ENCODE data around the gene CPT1A.

CPT1A gene

GRCh38 chr11:68751004-68751325 is 90.8 kb downstream of the CPT1A start:
- no peak for DNase-seq

GRCh38 chr11:68750195-68751003 is 91.3 kb downstream of the CPT1A start:
- peak; percentile 8 for DNase-seq

DNA sequence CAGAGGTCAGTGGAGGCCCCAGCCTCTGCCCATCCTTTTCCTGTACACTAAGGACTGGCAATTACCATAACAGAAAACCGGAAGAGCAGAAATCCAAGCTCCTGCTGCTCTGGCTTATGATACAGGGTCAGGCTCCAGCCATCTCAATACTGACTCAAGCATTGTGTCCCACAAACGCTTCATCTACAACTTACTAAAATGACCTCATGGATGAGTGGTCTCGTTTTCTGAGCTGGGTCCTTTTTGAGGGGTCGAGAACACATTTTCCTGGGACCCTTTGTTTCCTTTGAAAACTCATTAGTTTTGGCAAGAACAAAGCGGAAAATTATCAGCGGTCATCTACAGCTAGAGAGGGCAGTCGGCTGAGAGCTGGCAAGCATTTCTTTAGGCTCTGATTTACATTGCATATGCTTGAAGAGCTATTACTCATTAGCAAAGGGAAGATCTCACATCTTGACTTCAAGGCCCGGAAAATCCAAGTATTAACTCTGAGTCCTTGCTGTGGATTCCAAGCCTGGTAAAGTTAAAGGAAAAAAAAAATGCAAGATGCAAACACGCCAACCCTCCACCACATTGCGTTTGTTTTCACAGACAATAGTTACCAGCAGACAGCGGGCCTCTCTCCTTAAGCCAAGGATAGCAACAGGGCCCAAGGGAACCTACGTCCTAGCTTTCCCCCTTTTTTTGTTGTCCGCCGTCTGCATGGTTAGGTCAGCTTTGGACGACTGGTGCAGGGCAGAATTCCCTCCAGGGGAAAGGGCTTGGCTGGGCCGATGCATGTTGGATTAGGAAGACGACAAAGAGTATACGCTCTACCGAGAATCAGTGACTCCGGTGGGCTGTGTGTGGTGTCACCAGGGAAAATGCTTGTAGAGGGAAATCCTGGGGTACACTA is 92.2 kb downstream of the CPT1A start:
- no peak for DNase-seq

DNA sequence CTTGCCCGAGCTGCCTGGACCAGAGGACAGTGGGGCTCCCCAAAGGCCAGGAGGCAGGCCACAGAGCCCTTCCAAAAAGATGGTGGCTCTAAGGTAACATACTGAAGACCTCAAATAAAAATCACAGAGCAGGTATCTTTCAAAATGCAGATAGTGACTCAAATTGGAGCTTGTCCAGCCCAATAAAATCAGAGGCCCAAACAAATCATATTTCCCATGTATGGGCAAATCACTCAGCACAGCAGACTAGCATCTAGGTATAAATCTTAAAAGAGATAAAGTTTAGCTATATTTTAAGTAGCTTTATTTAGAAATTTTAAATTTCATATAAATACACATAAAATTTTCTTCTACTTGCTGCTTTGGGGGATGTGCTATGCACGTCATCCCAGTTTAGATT is 93.7 kb downstream of the CPT1A start:
- no peak for DNase-seq

DNA sequence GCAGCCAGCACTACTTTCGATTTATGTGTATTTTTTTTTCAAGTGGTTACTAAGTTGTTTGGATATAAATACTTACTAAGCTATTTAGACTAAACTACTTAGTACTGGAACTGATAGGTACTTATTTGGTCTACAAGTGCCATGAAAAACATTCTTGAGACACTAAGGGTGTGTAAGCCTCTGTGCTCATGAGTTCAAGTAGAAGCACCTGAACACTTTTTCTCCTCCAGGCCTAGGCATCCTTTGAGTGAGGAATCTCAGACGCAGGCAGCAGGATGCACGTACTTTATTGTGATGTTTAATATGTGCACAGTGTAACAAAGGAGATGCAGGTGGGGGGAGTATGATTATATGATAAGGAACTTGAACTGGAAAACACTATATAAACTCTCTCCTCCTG is 98.2 kb downstream of the CPT1A start:
- no peak for DNase-seq

- DNase-seq = no peak
These were observed 100.3 kb downstream of the CPT1A start for GRCh38 chr11:68741463-68741862.

DNA sequence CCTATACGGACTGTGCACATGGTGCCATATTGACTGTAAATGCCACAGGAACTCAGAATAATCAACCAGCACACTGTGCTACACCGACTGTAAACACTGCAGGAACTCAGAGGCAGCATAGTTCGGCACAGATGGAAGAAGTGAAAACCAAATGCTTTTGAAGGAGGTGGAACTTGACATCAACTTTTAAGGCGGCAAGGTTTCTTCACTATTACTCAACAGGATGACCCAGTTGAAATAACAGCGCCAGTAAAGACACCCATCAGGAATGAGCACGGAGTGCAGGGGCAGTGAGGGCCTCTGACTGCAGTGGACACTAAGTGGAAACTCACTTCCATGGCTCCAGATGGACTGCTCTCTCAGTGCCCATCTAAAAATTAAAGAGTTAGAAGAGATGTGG is 106.1 kb downstream of the CPT1A start:
- no peak for DNase-seq

- DNase-seq = no peak
These were observed 106.6 kb downstream of the CPT1A start for GRCh38 chr11:68735125-68735524.

DNA sequence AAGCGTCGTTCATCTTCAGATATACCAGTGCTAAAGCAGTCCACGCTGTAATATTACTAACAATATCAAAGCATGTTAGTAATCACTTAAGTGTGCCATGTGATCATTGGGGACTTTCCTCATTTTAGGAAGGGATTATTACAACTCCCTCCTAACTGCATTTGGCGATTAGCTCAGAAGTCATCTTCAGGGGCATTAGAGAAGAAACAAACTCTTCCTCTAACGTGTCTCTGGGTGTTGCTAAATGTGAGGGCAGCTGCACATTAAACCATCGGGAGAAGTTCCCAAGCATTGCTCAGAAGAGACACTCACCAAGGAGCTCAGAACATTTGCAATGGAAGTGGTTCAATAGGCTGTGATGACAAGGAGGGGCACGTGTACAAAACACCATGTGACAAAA is 107.6 kb downstream of the CPT1A start:
- no peak for DNase-seq

GRCh38 chr11:68727783-68728182 is 113.9 kb downstream of the CPT1A start:
- DNase-seq = no peak

DNA sequence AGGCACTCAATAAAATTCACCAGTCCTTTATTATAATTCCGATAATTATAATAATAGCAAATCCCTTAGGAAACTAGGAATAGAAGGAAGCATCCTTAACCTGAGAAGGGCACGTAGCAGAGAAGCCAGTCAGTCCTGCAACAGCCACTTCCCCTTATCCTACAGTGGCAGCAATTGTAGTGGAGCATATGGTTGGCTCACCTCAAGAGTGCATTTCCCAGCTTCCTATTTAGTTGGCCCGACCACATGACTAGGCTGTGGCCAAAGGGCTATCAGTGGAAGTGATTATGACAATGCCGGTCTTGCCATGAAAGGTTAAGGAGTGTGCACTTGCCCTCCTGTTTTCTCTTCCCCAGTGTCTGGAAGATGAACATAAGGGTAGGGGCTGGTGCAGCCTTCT is 117.4 kb downstream of the CPT1A start:
- no peak for DNase-seq

- no peak for DNase-seq
These were observed 119.6 kb downstream of the CPT1A start for GRCh38 chr11:68722143-68722542.

DNA sequence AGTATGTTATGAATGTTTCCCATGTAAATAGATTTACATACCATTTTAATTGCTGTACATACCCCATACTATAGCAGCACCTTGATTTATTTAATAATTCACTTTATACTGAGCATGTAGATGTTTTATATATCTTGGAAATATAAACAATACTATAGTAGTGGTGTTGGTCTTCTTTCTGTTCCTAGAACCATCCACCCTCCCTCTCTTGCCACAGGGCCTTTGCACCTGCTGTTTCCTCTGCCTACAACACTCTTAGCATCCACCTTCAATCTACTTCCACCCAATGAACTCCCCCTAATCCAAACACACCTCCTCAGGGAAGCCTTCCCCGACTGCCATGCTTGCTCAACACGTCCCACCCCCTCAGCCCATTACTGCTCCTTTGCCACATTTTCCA is 120.6 kb downstream of the CPT1A start:
- DNase-seq = no peak

- no peak for DNase-seq
These were observed 126.1 kb downstream of the CPT1A start for GRCh38 chr11:68715456-68716122.

DNA sequence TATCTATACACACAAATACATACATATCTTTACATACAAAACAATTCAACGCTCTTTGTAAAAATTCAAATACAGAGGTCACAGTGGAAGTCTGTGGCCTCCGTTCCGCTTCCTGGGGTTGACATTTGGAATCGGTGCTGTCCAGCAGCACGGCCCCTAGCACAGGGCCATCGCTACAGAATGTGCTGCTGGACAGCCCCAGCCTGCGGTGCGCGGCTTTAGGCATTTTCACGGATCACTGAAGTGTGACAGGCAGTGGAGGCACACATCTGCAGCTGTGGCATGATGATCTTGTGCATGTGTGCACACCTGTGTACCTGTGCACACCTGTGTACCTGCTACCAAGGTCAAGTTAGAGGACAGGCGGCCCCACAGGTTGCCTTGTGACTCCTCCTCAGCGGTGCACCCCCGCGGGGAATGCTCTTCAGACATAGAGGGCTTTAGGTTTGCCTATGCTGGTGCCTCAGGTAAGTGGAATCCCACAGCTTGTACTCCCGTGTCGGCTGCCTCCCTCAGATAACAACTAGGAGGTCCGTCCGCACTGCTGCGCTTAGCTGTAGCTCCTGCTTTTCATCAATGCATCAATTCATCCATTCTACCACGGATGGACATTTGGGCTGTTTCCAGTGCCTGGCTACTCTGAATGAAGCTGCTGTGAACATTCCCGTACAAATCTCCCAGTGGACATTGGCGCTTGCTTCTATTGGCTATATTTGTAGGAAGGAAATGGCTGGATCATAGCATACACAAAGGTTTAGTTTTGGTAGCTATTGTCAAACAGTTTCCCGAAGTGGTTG is 127.5 kb downstream of the CPT1A start:
- no peak for DNase-seq

GRCh38 chr11:68711114-68711513 is 130.6 kb downstream of the CPT1A start:
- no peak for DNase-seq

- no peak for DNase-seq
These were observed 131.3 kb downstream of the CPT1A start for GRCh38 chr11:68710409-68710808.

DNA sequence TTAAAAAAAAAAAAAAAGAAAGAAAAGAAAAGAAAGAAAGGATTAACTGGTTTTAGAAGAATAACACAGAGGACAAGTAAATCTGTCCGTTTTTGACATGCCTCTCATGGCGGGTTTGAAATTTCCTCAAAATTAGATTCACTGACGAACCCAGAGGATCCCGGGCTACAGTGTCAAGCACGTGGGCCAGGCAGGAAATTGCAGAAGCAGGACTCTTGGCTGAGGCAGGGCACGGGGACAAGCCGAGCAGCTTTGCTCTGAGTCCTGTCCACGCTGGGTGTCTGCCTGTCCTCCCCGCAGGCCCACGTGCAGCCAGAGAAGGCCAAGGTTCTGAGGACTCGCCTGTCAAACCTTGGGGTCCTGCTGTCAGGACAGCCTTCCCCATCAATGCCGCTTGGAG is 132.7 kb downstream of the CPT1A start:
- no peak for DNase-seq

DNA sequence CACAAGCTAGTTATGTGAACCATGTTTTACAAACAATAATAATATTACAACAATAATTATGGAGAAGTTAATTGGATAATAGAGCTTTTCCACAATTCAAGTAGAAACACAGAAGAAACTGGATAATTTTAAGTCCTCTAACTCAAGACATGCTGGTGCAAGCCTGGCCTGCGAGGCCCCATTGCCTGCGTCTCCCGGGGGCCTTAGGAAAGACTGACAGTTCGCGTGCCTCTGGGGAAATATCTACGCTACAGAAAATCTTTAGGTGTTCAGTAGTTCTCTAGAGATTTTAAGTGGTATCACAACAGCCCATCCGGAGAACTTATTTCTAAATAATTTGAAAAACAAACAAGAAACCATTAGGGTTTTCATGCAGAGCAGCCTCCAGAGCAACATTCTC is 134.2 kb downstream of the CPT1A start:
- DNase-seq = no peak

- DNase-seq = no peak
These were observed 136.8 kb downstream of the CPT1A start for GRCh38 chr11:68704887-68705286.

Data from CD4-positive, alpha-beta T cell treated with Interleukin-17A for 1 hour (primary cell).